ACC112 (cell line): ENCODE data around the gene RAI1.

Source experiments
- H2AFZ ChIP-seq: fragments of 200-600 bp; sonication (generic); one replicate; pipeline ENCODE4 v1.6.0; 2017; ENCODE audit warnings: antibody characterized with exemption, low read length; ENCODE audit not compliant: unreplicated experiment
- H3K27ac ChIP-seq: fragments of 200-600 bp; sonication (generic); 2 replicates; pipeline ENCODE4 v1.5.1; 2014; ENCODE audit warnings: low read depth, mild to moderate bottlenecking, antibody characterized with exemption, low read length, moderate library complexity
- H3K27me3 ChIP-seq: fragments of 200-600 bp; sonication (generic); 2 replicates; pipeline ENCODE4 v1.6.1; 2014; ENCODE audit warnings: mild to moderate bottlenecking, antibody characterized with exemption, low read length, moderate library complexity, mixed read lengths; ENCODE audit not compliant: insufficient read depth
- H3K36me3 ChIP-seq: fragments of 200-600 bp; sonication (generic); 2 replicates; pipeline ENCODE4 v1.6.1; 2016; ENCODE audit warnings: mild to moderate bottlenecking, antibody characterized with exemption, low read length, moderate library complexity, mixed read lengths; ENCODE audit not compliant: insufficient read depth
- H3K4me1 ChIP-seq: fragments of 200-600 bp; sonication (generic); one replicate; pipeline ENCODE4 v1.6.1; 2016; ENCODE audit warnings: low read length, mixed read lengths; ENCODE audit not compliant: insufficient read depth, unreplicated experiment, control insufficient read depth
- H3K4me3 ChIP-seq: fragments of 200-600 bp; sonication (generic); 2 replicates; pipeline ENCODE4 v1.5.1; 2014; ENCODE audit warnings: mild to moderate bottlenecking, low read depth, low read length
- H3K79me2 ChIP-seq: fragments of 200-600 bp; sonication (generic); one replicate; pipeline ENCODE4 v1.6.0; 2016; ENCODE audit warnings: low read length; ENCODE audit not compliant: control insufficient read depth, unreplicated experiment, insufficient read depth

Gene RAI1

DNA sequence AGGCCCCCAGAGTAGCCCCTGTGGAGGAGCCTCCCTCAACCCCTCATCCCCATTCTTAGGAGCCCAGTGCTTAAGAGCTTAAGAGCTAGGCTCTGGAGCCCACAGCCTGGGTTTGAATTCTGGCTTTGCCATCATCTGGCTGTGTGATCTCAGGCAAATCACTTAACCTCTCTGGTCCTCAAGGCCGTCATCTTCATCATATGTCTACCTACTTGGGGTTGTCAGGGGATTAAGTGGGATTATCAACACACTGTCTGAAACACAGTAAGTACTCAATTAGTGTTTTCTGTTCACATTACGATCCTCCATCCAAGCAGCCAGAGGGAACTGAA lies 150.7 kb downstream of the RAI1 start:
- Histone ChIP-seq H2AFZ (no peak overlapping the region), H3K79me2 (peaks cover 50% of the 10 kb centered on the region), H3K4me1 (peaks cover 23% of the 10 kb centered on the region), H3K27me3 (no peaks in the 10 kb centered on the region), H3K36me3 (0 out of 2 replicates have a peak, but pooled peaks cover 6% of the 10 kb centered on the region), H3K4me3 (no peak overlapping the region), H3K27ac (no peak overlapping the region)

DNA sequence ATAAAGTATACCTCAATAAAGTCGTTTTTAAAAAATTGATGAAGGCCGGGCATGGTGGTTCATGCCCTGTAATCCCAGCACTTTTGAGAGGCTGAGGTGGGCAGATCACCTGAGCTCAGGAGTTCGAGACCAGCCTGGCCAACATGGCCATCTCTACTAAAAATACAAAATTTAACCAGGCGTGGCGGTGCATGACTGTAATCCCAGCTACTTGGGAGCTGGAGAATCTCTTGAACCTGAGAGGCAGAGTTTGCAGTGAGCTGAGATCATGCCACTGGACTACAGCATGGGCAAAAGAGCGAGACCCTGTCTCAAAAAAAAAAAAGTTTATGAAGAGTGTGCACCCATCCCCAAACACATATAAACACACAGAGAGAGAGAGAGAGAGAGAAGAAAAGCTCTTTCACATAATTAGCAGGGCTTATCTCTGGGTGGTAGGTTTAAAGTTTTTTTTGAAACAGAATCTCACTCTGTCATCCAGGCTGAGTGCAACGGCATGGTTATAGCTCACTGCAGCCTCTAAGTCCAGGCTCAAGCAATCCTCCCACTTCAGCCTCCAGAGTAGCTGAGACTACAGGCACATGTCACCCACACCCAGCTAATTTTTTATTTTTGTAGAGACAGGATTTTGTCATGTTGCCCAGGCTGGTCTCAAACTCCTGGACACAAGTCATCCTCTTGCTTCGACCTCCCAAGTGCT lies 152.6 kb downstream of the RAI1 start:
- peaks cover 50% of the 10 kb centered on the region for H3K79me2 ChIP-seq
- H3K4me1 ChIP-seq = peaks cover 41% of the 10 kb centered on the region
- H3K4me3 ChIP-seq = no peak overlapping the region
- peak overlapping the region; percentile 90 for H3K27ac ChIP-seq
- H3K27me3 ChIP-seq = no peaks in the 10 kb centered on the region
- H2AFZ ChIP-seq = no peak overlapping the region
- H3K36me3 ChIP-seq = 0 out of 2 replicates have a peak, but pooled peaks cover 6% of the 10 kb centered on the region

DNA sequence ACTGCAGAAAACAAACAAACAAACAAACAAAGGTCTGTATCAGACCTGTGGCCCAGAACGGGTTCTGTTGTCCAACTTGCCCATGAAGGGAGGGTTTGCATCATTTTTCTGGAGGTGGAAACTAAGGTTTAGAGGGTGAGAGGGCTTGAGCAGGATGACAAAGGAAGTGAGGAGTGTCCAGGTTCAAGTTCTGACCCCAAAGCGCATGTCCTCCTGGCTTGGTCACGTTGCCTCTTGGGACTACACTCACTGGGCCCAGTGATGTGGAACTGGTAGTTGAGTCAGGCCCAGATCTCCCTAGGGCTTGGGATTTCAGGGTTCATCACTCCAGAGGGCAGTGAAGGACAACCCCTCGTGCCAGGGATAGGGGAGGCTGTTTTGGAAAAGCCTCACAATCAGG lies 153.7 kb downstream of the RAI1 start:
- Histone ChIP-seq H3K36me3 (0 out of 2 replicates have a peak, but pooled peaks cover 6% of the 10 kb centered on the region), H3K79me2 (peaks cover 47% of the 10 kb centered on the region), H2AFZ (no peak overlapping the region), H3K27me3 (no peaks in the 10 kb centered on the region), H3K4me3 (peak overlapping the region; percentile 87), H3K4me1 (peaks cover 47% of the 10 kb centered on the region), H3K27ac (peak overlapping the region; percentile 90)

DNA sequence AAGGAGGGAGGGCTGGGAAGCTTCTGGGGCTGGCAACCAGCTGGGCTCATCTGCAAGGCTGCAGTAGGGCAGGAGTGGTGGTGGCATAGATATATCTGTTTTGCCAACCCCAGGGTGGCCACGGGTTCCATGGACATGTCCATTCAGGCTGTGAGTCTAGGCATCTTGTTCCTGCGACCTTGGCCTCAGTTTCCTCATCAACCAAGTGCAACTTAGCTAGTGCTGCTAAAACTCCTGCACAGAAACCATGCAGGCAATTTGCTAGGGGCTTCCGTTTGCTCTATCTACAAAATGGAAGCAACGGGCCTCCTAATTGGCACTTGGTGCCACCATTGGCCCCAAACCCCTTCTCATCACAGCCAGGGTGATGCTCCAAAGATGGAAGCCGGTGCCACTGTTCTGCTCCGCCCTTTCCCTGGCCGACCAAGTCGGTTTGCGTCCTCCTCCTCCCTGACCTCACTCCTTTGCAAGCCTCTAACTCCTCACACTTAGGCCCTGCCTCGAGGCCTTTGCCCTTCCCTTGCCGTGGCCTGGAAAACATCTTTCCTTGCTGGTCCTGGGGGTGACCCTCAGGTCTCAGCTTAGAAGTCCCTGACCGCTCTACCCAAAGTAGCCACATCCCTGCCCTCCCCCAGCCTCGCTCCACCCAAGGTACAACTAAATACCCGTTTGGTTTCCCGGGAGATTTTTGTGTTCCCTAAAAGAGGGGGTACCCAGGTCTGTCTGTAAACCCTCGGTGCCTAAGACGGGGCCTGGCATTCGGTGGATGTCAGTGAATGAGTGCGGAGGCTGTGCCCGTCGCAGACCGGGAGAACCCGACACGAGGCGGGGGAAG lies 154.4 kb downstream of the RAI1 start:
- H3K4me1 ChIP-seq = peaks cover 50% of the 10 kb centered on the region
- H3K27ac ChIP-seq = peak overlapping the region; percentile 90
- H3K79me2 ChIP-seq = peaks cover 42% of the 10 kb centered on the region
- H2AFZ ChIP-seq = peak overlapping the region; percentile 36
- H3K4me3 ChIP-seq = peak overlapping the region; percentile 87
- H3K27me3 ChIP-seq = no peaks in the 10 kb centered on the region
- H3K36me3 ChIP-seq = 0 out of 2 replicates have a peak, but pooled peaks cover 6% of the 10 kb centered on the region

DNA sequence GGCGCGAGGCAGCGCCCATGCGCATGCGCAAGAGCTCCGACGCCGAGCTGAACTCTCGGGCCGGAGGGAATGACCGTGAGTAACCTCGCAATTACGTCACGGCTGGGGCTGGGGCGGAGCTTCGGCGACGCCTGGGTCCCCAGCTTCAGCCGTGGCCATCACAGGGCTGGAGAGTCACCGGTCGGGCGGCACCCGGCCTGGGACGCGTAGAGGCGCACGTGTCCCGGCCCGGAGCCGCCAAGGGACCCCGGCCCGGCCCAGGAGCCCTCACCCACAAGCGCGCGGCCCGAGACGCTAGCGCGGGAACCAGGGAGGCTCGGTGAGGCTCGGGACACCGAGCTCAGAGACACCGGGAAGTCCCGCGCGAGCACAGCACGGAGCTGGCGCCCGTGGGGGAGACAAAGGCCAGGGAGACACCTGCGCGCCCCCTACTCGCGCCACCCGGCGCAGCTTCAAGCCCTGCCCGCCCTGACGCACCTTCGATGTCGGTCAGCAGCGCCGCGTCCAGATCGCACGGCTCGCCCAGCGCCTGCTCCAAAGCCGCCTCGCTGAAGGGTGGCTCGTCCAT lies 155.1 kb downstream of the RAI1 start:
- peak overlapping the region; percentile 90 for H3K27ac ChIP-seq
- no peaks in the 10 kb centered on the region for H3K27me3 ChIP-seq
- peaks cover 38% of the 10 kb centered on the region for H3K79me2 ChIP-seq
- peak overlapping the region; percentile 87 for H3K4me3 ChIP-seq
- 0 out of 2 replicates have a peak, but pooled peaks cover 6% of the 10 kb centered on the region for H3K36me3 ChIP-seq
- H3K4me1 ChIP-seq = peaks cover 57% of the 10 kb centered on the region
- peak overlapping the region; percentile 20 for H2AFZ ChIP-seq

DNA sequence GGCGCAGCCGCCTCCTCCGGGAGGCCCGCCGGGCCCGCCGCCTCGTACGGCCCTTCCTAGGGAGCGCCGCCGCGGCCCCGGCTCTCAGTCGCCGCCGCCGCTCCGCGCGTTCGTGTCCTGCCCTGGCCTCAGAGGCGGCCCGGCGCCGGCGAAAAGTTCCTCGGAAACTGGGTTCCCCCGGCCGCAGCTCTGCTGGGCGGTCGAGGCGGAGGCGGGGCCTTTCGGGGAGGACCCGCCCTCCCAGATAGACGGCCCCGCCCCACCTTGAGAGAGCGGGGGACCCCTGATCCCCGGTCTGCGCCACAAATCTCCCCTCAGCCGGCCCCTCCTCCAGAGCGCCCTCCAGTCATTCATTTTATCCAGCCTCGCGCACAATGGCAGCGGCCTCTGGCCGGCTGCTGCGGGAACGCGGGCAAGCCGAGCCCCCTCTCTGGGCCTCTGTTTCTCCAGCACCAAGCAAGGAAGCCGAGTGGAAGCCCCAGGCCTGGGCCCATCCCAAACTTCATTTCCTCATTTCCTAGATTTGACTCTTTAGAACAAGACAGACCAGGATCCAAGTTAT lies 155.6 kb downstream of the RAI1 start, which contains the start of gene SREBF1:
SREBF1 (minus strand) TSS at position 169 of the 562 bp plus-strand sequence. CDS start 169 bp downstream, outside the sequence.
- 0 out of 2 replicates have a peak, but pooled peaks cover 5% of the 10 kb centered on the region for H3K36me3 ChIP-seq
- H3K27ac ChIP-seq = peak within 1 kb of the TSS; percentile 90
- H3K4me1 ChIP-seq = peaks cover 58% of the 10 kb centered on the region
- H2AFZ ChIP-seq = peak within 1 kb of the TSS; percentile 36
- H3K79me2 ChIP-seq = peaks cover 33% of the 10 kb centered on the region
- peak within 1 kb of the TSS; percentile 87 for H3K4me3 ChIP-seq
- H3K27me3 ChIP-seq = no peaks in the 10 kb centered on the region

DNA sequence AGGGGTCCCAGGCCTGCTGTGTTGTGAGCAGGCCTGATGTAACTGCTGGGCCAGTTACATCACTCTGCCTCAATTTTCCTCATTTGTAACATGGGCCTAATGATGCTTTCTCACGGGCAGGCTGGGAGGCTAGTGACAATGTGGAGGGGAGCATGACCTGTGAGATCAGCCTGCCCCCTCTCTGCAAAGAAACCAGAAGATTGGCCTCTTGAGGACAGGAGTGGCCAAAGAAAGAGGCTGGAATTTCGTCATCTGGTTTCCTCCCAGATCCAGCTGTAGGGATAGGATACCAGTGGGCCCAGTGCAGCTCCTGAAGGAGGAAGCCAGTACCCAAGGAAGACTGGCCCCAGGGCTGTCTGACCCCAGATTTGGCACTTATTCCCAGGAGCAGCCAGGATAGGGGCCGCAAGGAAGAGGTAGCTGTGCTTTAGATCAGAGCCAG lies 156.1 kb downstream of the RAI1 start:
- Histone ChIP-seq H3K27ac (peak overlapping the region; percentile 90), H3K27me3 (no peaks in the 10 kb centered on the region), H2AFZ (no peak overlapping the region), H3K79me2 (peaks cover 28% of the 10 kb centered on the region), H3K36me3 (no peaks in the 10 kb centered on the region), H3K4me1 (peaks cover 58% of the 10 kb centered on the region), H3K4me3 (peak overlapping the region; percentile 87)

DNA sequence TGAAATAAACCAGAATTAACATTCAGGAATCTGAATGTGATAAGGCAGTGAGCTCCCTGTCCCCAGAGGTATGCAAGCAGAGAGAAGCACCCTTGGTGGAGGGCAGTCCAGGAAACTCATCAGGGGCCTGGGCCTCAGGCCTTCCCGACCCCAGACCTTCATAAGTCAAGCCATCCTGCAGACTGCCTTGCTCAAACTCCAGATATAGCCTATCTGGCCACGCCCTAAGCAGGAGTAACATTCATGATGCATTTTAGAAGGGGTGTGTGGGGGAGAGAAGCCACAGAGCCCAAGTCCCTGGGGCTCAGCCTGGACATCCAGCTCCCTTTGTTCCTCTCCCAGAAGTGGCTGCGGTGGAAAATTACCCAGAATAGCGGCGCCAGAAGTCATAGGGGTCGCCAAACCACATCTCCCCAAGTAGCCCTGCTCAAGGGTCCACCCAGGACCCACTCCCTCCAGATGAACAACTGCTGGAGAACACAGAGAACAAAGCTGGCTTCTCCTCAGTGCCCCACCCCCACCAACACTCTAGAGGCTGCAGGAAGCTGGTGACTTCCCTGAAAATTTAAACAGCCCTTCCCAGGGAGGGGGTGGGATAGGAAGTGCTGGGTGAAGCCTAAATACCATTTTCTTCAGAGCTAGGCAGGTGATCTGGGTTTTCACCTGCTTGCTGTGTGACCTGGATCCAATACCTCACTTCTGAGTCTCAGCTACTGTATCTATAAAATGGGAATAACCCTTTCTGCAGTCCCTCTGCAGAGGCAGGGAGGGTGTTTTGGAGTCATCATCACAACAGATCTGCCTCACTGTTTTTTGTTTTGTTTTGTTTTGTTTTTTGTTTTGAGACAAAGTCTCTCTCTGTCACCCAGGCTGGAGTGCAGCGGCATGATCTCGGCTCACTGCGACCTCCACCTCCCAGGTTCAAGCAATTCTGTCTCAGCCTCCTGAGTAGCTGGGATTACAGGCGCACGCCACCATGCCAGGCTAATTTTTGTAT lies 157.0 kb downstream of the RAI1 start:
- H3K79me2 ChIP-seq = peaks cover 26% of the 10 kb centered on the region
- peak overlapping the region; percentile 90 for H3K27ac ChIP-seq

DNA sequence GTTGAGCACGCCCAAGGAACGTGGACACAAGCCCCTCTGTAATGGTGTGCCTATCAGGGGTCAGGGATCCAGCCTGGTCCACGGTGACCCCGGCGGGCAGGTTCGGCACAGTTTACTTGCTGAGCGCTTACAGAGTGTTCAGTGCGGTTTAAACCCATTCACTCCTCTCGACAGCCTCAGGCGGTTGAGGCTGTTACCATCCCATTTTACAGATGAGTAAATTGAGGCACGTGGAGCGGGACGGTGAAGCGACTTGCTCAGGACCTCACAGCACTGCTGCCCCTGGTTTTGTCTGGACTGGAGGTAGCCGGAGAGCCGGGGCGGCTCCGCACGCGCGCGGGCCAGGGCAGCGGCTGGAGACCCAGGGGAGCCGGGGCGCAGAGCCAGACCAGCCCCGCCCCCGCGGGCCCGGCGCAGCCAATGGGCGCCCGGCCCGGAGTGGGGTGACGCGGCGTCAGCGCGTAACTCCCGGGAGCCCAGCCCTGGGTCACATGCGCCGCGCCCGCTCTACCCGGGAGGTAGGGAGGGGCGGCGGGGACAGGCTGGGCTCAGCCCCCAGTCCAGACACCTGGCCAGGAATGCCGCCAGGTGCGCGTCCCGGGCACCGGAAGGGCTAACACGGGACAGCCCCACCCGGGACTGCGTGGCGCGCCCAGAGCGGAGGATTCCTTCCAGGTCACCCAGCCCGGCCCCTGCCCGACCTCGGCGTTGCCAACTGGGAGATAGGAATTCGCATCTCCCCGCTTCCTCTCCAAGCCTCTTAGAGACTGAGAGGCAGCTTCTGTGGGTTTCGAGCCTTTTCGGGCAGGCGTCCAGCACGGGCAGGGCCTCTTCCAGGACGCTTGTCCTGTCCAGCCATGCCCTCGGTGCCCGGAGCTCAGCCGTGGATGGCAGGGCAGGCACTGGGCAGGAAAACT lies 158.8 kb downstream of the RAI1 start:
- no peaks in the 10 kb centered on the region for H3K27me3 ChIP-seq
- H3K79me2 ChIP-seq = peaks cover 11% of the 10 kb centered on the region
- H3K4me3 ChIP-seq = peak overlapping the region; percentile 76
- no peaks in the 10 kb centered on the region for H3K36me3 ChIP-seq
- peaks cover 49% of the 10 kb centered on the region for H3K4me1 ChIP-seq
- H3K27ac ChIP-seq = peak overlapping the region; percentile 97
- H2AFZ ChIP-seq = no peak overlapping the region

More for the DNA sequence above, 157.0 kb downstream of the RAI1 start:
- Histone ChIP-seq H3K4me3 (no peak overlapping the region), H3K4me1 (peaks cover 58% of the 10 kb centered on the region), H3K36me3 (no peaks in the 10 kb centered on the region), H2AFZ (no peak overlapping the region), H3K27me3 (no peaks in the 10 kb centered on the region)
